Natural killer cell treated with Interleukin-12 subunit alpha and Interleukin-12 subunit beta and Interleukin-15 and Interleukin-18, amount 100 ng/mL, for 72 hours (primary cell): ENCODE measurements around the gene RNU6-8. TPM values are rescaled to one million over a fixed set of nuclear protein-coding genes. Genes with fewer than 3 reads are reported as not detected.

Source experiments
- ATAC-seq, 2 donors: fragments of 150-1000 bp; cut with Tn5 transposase in 1 of 2; sonication (Bioruptor Pico), chemical (Tn5 transposase) in 1 of 2; 2 replicates each; pipeline ENCODE4 v1.10.0; 2021
- DNase-seq: peaks from one replicate; pipeline ENCODE4 v3.0.0; 2022; ENCODE audit warnings: low spot score
- H3K27ac Mint-ChIP-seq, 2 donors: 1 replicate in 1 of 2; 2 replicates in 1 of 2; pipeline ENCODE4 v1.8.0; 2022; ENCODE audit warnings: mixed read lengths in 2 of 2, mild to moderate bottlenecking in 1 of 2, moderate library complexity in 1 of 2
- H3K27me3 Mint-ChIP-seq, 2 donors: 1 replicate in 1 of 2; 2 replicates in 1 of 2; pipeline ENCODE4 v1.8.0; 2022; ENCODE audit warnings: mixed read lengths in 2 of 2
- H3K36me3 Mint-ChIP-seq: one replicate; pipeline ENCODE4 v1.8.0; 2022; ENCODE audit warnings: mixed read lengths
- H3K4me1 Mint-ChIP-seq, 2 donors: 1 replicate in 1 of 2; 2 replicates in 1 of 2; pipeline ENCODE4 v1.8.0; 2022; ENCODE audit warnings: low read depth in 2 of 2, mixed read lengths in 2 of 2, mild to moderate bottlenecking in 1 of 2
- H3K4me3 Mint-ChIP-seq: one replicate; pipeline ENCODE4 v1.8.0; 2022; ENCODE audit warnings: mixed read lengths
- H3K9me3 Mint-ChIP-seq: 2 replicates; pipeline ENCODE4 v1.8.0; 2022; ENCODE audit warnings: mixed read lengths
- total RNA-seq, 2 donors: library from RNA; stranded (reverse); gene quantifications; one replicate each; pipeline ENCODE4 v1.2.3, GENCODE V29; 2022

RNU6-8 gene
- total RNA-seq, 2 donors from 2014 or later: not detected

DNA sequence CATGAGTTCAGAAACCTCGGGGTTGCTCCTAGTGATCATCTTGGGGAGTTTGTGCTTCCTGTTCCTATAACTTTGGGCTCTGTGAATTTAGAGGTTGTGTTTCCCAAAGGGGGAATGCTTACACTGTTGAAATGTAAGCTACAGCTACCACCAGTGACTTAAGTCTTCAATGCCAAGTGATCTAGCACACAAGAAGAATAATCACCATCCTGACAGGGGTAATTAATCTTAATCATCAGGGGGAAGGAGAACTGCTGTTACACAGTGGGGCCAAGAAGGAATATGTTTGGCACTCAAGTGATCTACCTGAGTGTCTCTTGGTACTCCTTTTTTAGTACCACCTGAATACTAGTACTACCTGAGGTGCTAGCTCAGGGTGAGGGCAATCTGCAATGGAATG is 36.1 kb downstream of the RNU6-8 start:
- Mint-ChIP-seq H3K9me3 (no peaks in the 10 kb centered on the region), H3K4me3 (no peak overlapping the region), H3K27ac (no peak overlapping the region), H3K27me3 (peaks cover 0 to 5% of the 10 kb centered on the region in 2 donors), H3K36me3 (no peaks in the 10 kb centered on the region), H3K4me1 (no peaks in the 10 kb centered on the region)
- DNase-seq (no peak), ATAC-seq (no peak)

DNA sequence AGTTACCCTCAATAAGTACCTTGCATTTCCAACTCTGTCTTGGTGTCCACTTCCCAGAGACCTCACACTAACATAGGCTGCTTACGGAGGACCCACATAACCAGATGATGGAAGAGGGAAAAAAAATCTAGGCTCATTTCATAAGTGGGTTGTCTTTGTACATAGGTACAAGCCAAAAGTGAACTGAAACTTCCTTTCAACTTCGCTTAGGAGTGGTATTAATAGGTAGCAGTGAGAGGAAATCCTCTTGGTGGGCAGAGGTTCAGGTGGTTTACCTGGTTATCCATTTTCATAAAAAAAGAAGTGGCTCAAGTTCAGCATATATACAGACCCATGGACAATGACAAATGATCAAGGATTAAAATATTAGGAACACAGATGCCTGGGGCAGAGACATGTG is 37.0 kb downstream of the RNU6-8 start:
- no peak for DNase-seq
- H3K4me1 Mint-ChIP-seq: no peaks in the 10 kb centered on the region
- no peak overlapping the region for H3K4me3 Mint-ChIP-seq
- H3K9me3 Mint-ChIP-seq: no peaks in the 10 kb centered on the region
- peaks cover 0 to 5% of the 10 kb centered on the region in 2 donors for H3K27me3 Mint-ChIP-seq
- no peaks in the 10 kb centered on the region for H3K36me3 Mint-ChIP-seq
- ATAC-seq: no peak
- no peak overlapping the region for H3K27ac Mint-ChIP-seq

Other genes starting within 250 kb of the RNU6-8 start
- gene ARHGAP5, start 126.0 kb downstream of the RNU6-8 start, total RNA-seq: 10 to 100 TPM; 25.9 to 26.9 TPM
- not detected for gene RNU6-7, start 1.2 kb downstream of the RNU6-8 start, total RNA-seq
- gene AKAP6, start 126.0 kb upstream of the RNU6-8 start, total RNA-seq: under 1 TPM in 1 of 2 donors, not detected in 1; 0.31 TPM